Sigmoid colon (tissue), 7 donors: ENCODE results near the gene MTMR8. TPM values are rescaled to one million over a fixed set of nuclear protein-coding genes. Genes with fewer than 3 reads are reported as not detected.

Source experiments
- DNase-seq: peaks from one replicate; pipeline ENCODE4 v3.0.0-alpha.2; 2019
- H3K27ac ChIP-seq, 4 donors: fragments of 200-600 bp; sonication (generic); one replicate each; pipeline ENCODE4 v1.5.1; 2016 to 2019; ENCODE audit warnings: mild to moderate bottlenecking in 1 of 4
- H3K27me3 ChIP-seq, 3 donors: fragments of 200-600 bp; sonication (generic); one replicate each; pipeline ENCODE4 v1.5.1; 2019; ENCODE audit warnings: mild to moderate bottlenecking in 1 of 3
- H3K36me3 ChIP-seq, 4 donors: fragments of 200-600 bp; sonication (generic); one replicate each; pipeline ENCODE4 v1.5.1; 2016 to 2019
- H3K4me1 ChIP-seq, 4 donors: fragments of 200-600 bp; sonication (generic); one replicate each; pipeline ENCODE4 v1.5.1; 2017 to 2019
- H3K4me3 ChIP-seq, 4 donors: fragments of 200-600 bp; sonication (generic); one replicate each; pipeline ENCODE4 v1.5.1; 2017 to 2019; ENCODE audit warnings: mild to moderate bottlenecking in 2 of 4, moderate library complexity in 1 of 4
- H3K9me3 ChIP-seq, 4 donors: fragments of 200-600 bp in 3 of 4; sonication (generic) in 3 of 4; one replicate each; pipeline versions ENCODE4 v1.5.1 to v1.6.1; 2013 to 2019
- CTCF ChIP-seq, 4 experiments: fragments of 450-650 bp in 3 of 4; fragments of 200-600 bp in 1 of 4; IDR thresholded peaks; one replicate each; pipeline ENCODE4 v1.5.1; 2016 to 2019; ENCODE audit warnings: antibody characterized with exemption in 4 of 4, mild to moderate bottlenecking in 3 of 4, moderate library complexity in 2 of 4
- EP300 ChIP-seq, 4 donors: sonication (generic); formaldehyde crosslinking; IDR thresholded peaks; one replicate each; pipeline ENCODE4 v1.6.1; 2017; ENCODE audit warnings: antibody characterized with exemption in 4 of 4
- POLR2A ChIP-seq, 2 donors: fragments of 450-650 bp; IDR thresholded peaks; one replicate each; pipeline ENCODE4 v1.6.1; 2016; ENCODE audit warnings: antibody characterized with exemption in 2 of 2, mild to moderate bottlenecking in 2 of 2, moderate library complexity in 2 of 2
- POLR2AphosphoS5 ChIP-seq, 4 donors: sonication (generic); formaldehyde crosslinking; IDR thresholded peaks; one replicate each; pipeline ENCODE4 v1.6.1; 2017; ENCODE audit warnings: antibody characterized with exemption in 4 of 4
- WGBS, 2 donors: extraction: QIAGEN DNeasy Blood & Tissue Kit; methylation state at CpG; one replicate each; pipeline ENCODE4 v1.1.7; 2013; 5-methylcytosine and 5-hydroxymethylcytosine counted together
- intact Hi-C: fragments of 100-400 bp; cut with DNase I; formaldehyde crosslinking; loops from one replicate; pipeline ENCODE4 v1.15.1; 2023
- polyA plus RNA-seq, 3 donors: library from polyadenylated mRNA; stranded (reverse); fragments of 200-250 nt; gene quantifications; one replicate each; pipeline ENCODE4 v1.2.3, GENCODE V29; 2013
- total RNA-seq, 4 donors: library from RNA; depleted of rRNA; stranded (reverse); fragments of >200 nt; gene quantifications; one replicate each; pipeline ENCODE4 v1.1.0, GENCODE V29; 2016
- donor health status: healthy with polysubstance abuse.
- donor health status: Bipolar disorder and iron deficiency.
- donor health status: healthy.

The MTMR8 gene
- total and polyA plus RNA-seq, 7 donors: 1.4 to 4.3 (median 2.1) TPM

GRCh38 chrX:64338296-64338695, 57.0 kb downstream of the MTMR8 start:
- 75 to 90% methylated on average over 1 of the region's 1 CpG for WGBS, 2 donors
- no peak overlapping the region for H3K27ac ChIP-seq

GRCh38 chrX:64334467-64334866, 60.8 kb downstream of the MTMR8 start:
- H3K4me1 ChIP-seq: no peaks in the 10 kb centered on the region
- DNase-seq: no peak
- intact Hi-C loops: no loop called here
- no peaks in the 10 kb centered on the region for H3K27me3 ChIP-seq
- H3K4me3 ChIP-seq: no peak overlapping the region
- H3K36me3 ChIP-seq: no peaks in the 10 kb centered on the region
- TF ChIP-seq CTCF (IDR thresholded peaks at IDR 0.05) (no peak), EP300 (IDR thresholded peaks at IDR 0.05) (no peak), POLR2AphosphoS5 (IDR thresholded peaks at IDR 0.05) (no peak), POLR2A (IDR thresholded peaks at IDR 0.05) (no peak)
- 11 to 64% methylated on average over 3 of the region's 3 CpGs for WGBS, 2 donors
- no peaks in the 10 kb centered on the region for H3K9me3 ChIP-seq
- H3K27ac ChIP-seq: no peak overlapping the region

More at GRCh38 chrX:64338296-64338695, 57.0 kb downstream of the MTMR8 start:
- no peaks in the 10 kb centered on the region for H3K36me3 ChIP-seq
- H3K4me3 ChIP-seq: no peak overlapping the region
- H3K4me1 ChIP-seq: no peaks in the 10 kb centered on the region
- DNase-seq: no peak
- no peak for TF ChIP-seq POLR2A (IDR thresholded peaks at IDR 0.05)
- no peak for TF ChIP-seq CTCF (IDR thresholded peaks at IDR 0.05)
- no peak for TF ChIP-seq EP300 (IDR thresholded peaks at IDR 0.05)
- TF ChIP-seq POLR2AphosphoS5 (IDR thresholded peaks at IDR 0.05): no peak
- H3K9me3 ChIP-seq: no peaks in the 10 kb centered on the region
- intact Hi-C loops: no loop called here
- H3K27me3 ChIP-seq: no peaks in the 10 kb centered on the region

GRCh38 chrX:64330284-64330683, 65.0 kb downstream of the MTMR8 start:
- TF ChIP-seq POLR2AphosphoS5 (IDR thresholded peaks at IDR 0.05) (no peak), EP300 (IDR thresholded peaks at IDR 0.05) (no peak), POLR2A (IDR thresholded peaks at IDR 0.05) (no peak), CTCF (IDR thresholded peaks at IDR 0.05) (no peak)
- no peak for DNase-seq
- no peaks in the 10 kb centered on the region for H3K27me3 ChIP-seq
- no peak overlapping the region for H3K4me3 ChIP-seq
- no peak overlapping the region for H3K27ac ChIP-seq
- no peaks in the 10 kb centered on the region for H3K4me1 ChIP-seq
- peaks cover 0 to 4% (median 0%) of the 10 kb centered on the region in 4 donors for H3K36me3 ChIP-seq
- intact Hi-C loops: no loop called here
- H3K9me3 ChIP-seq: no peaks in the 10 kb centered on the region

GRCh38 chrX:64321507-64321906, 73.7 kb downstream of the MTMR8 start:
- 97% methylated on average over 2 of the region's 2 CpGs for WGBS, 2 donors
- H3K27ac ChIP-seq: no peak overlapping the region

GRCh38 chrX:64313624-64314023, 81.6 kb downstream of the MTMR8 start:
- 94 to 97% methylated on average over 1 of the region's 1 CpG for WGBS, 2 donors
- no peak for DNase-seq
- H3K4me3 ChIP-seq: no peak overlapping the region
- H3K27ac ChIP-seq: no peak overlapping the region
- no peaks in the 10 kb centered on the region for H3K9me3 ChIP-seq
- TF ChIP-seq CTCF (IDR thresholded peaks at IDR 0.05) (no peak), POLR2A (IDR thresholded peaks at IDR 0.05) (no peak), EP300 (IDR thresholded peaks at IDR 0.05) (no peak)
- no peaks in the 10 kb centered on the region for H3K4me1 ChIP-seq
- no peaks in the 10 kb centered on the region for H3K27me3 ChIP-seq
- intact Hi-C loops: no loop called here
- H3K36me3 ChIP-seq: no peaks in the 10 kb centered on the region

More at GRCh38 chrX:64321507-64321906, 73.7 kb downstream of the MTMR8 start:
- no peak for DNase-seq
- no peaks in the 10 kb centered on the region for H3K4me1 ChIP-seq
- no peaks in the 10 kb centered on the region for H3K27me3 ChIP-seq
- intact Hi-C loops: no loop called here
- no peak overlapping the region for H3K4me3 ChIP-seq
- peaks cover 0 to 15% (median 2%) of the 10 kb centered on the region in 4 donors for H3K36me3 ChIP-seq
- no peak for TF ChIP-seq POLR2AphosphoS5 (IDR thresholded peaks at IDR 0.05)
- peaks cover 0 to 2% (median 0%) of the 10 kb centered on the region in 4 donors for H3K9me3 ChIP-seq
